ENCODE results near the gene BCL6.

- TF ChIP-seq POLR2A (IDR thresholded peaks at IDR 0.05; ENCODE audit: low read depth, low read length) (no peak), TAF1 (IDR thresholded peaks at IDR 0.05; ENCODE audit: borderline replicate concordance, low read depth, low read length) (no peak)
These were observed 44.0 kb upstream of the BCL6 start for GRCh38 chr3:187788984-187789857.

Measured in GM12892 (cell line).